Panc1 (cell line): Measurements from ENCODE around the gene XYLT1. TPM values are rescaled to one million over a fixed set of nuclear protein-coding genes. Genes with fewer than 3 reads are reported as not detected.

Experiments
- ATAC-seq: fragments of 200-7000 bp; cut with Tn5 transposase; 2 replicates; pipeline ENCODE4 v1.9.1; 2020; ENCODE audit warnings: mild to moderate bottlenecking, moderate library complexity
- BruUV-seq: library from RNA; stranded (reverse); fragments of 400-500 nt; replicated peaks from 2 replicates; lab custom pipeline; 2021; lab: Mats Ljungman, UMichigan
- CTCF ChIA-PET: fragments of 300-600 bp; sonication (Branson Sonifier 250); formaldehyde crosslinking; loops from one replicate; lab custom pipeline; 2022; ENCODE audit warnings: antibody characterized with exemption; lab: Charles Lee
- POLR2A ChIA-PET: fragments of 300-600 bp; sonication (Branson Sonifier 250); formaldehyde crosslinking; loops from one replicate; lab custom pipeline; 2022; ENCODE audit warnings: antibody characterized with exemption; lab: Charles Lee
- DNase-seq: peaks from one replicate; pipeline ENCODE4 v3.0.0-alpha.2; 2010; ENCODE audit warnings: low read depth, low spot score
- H3K27ac ChIP-seq: 2 replicates; pipeline ENCODE4 v1.5.1; 2011; ENCODE audit warnings: mild to moderate bottlenecking, low read length, inconsistent platforms
- H3K27me3 ChIP-seq: fragments of 200-500 bp; sonication (Bioruptor generic); 2 replicates; pipeline ENCODE4 v1.6.0; 2014; ENCODE audit warnings: low read length, inconsistent platforms; ENCODE audit not compliant: control insufficient read depth, insufficient read depth
- H3K36me3 ChIP-seq: fragments of 200-500 bp; sonication (Bioruptor generic); 2 replicates; pipeline ENCODE4 v1.5.1; 2014; ENCODE audit warnings: inconsistent platforms, mild to moderate bottlenecking, low read length, moderate library complexity; ENCODE audit not compliant: control insufficient read depth, insufficient read depth
- H3K4me1 ChIP-seq: 2 replicates; pipeline ENCODE4 v1.5.1; 2011; ENCODE audit warnings: inconsistent platforms, mild to moderate bottlenecking, low read length, moderate library complexity; ENCODE audit not compliant: control insufficient read depth, insufficient read depth
- H3K4me3 ChIP-seq, 2 experiments: 2 replicates each; pipeline ENCODE4 v1.5.1; 2011 to 2012; ENCODE audit warnings: low read depth in 2 of 2, low read length in 2 of 2, mild to moderate bottlenecking in 2 of 2, inconsistent platforms in 1 of 2, moderate library complexity in 1 of 2
- H3K9me3 ChIP-seq: fragments of 200-500 bp; sonication (Bioruptor generic); 2 replicates; pipeline ENCODE4 v1.5.1; 2014; ENCODE audit warnings: low read depth, mild to moderate bottlenecking, inconsistent platforms, low read length, moderate library complexity; ENCODE audit not compliant: control insufficient read depth, insufficient read depth
- POLR2AphosphoS5 ChIP-seq: IDR thresholded peaks from 2 replicates; pipeline ENCODE4 v1.6.1; 2012; ENCODE audit warnings: mild to moderate bottlenecking, low read depth, low read length, moderate library complexity
- SIN3A ChIP-seq: IDR thresholded peaks from 2 replicates; pipeline ENCODE4 v1.6.1; 2012; ENCODE audit warnings: low read depth, mild to moderate bottlenecking, low read length, moderate library complexity, borderline replicate concordance; ENCODE audit not compliant: insufficient read depth
- TCF7L2 ChIP-seq: IDR thresholded peaks from 2 replicates; pipeline ENCODE4 v1.6.1; 2011; ENCODE audit warnings: mild to moderate bottlenecking, low read depth, low read length, inconsistent platforms
- in situ Hi-C: cut with HindIII; loops from 2 replicates; pipeline ENCODE4 v1.10.0; 2016; ENCODE audit warnings: low sequenced_read_pairs, low pct_unique_long_range_greater_than_20kb
- intact Hi-C: fragments of 100-400 bp; cut with micrococcal nuclease; formaldehyde crosslinking; loops from one replicate; pipeline ENCODE4 v1.10.0; 2022; ENCODE audit not compliant: unreplicated experiment
- total RNA-seq: library from RNA; stranded (reverse); gene quantifications from one replicate; pipeline ENCODE4 v1.2.1, GENCODE V29; 2021; ENCODE audit not compliant: unreplicated experiment
- TF ChIP-seq, protein P1 (sequence below): fragments of 450-650 bp; IDR thresholded peaks from 2 replicates; pipeline ENCODE4 v1.5.1; 2017; ENCODE audit warnings: mild to moderate bottlenecking
- TF ChIP-seq, protein P2 (sequence below), 2 experiments: IDR thresholded peaks; 2 replicates each; pipeline ENCODE4 v1.6.1; 2011 to 2012; ENCODE audit warnings: low read depth in 2 of 2, control low read depth in 1 of 2, low read length in 1 of 2, mild to moderate bottlenecking in 1 of 2, moderate library complexity in 1 of 2; ENCODE audit not compliant: insufficient read depth in 1 of 2

Gene XYLT1
- total RNA-seq, 1 experiment from 2014 or later, result 0.62 TPM

DNA sequence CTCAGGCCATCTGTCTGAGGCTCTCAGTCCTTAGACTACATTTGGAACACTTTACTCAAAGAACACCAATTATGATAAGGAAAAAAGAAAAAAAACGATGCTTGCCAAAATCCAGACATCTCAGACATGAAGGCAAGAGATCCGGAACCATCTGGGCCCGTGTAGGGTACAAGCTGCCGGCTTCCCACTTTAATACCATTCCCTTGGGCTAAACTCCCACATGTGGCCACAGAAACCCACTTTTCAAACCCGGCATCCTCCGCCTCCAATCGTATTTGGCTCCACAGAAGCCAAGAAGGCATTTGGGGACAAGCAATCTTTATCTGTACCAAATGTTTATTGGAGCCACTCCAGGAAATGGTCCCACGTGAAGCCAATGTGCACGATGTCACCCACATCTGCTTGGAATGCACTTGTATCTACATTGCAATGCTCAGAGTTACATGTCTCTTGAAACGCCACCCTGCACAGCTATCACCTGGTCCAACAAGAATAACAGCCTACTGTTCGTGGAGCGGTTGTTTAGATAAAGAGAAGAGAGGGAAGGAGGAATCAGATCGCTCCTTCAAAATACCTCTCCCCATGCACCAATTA is 33.5 kb downstream of the XYLT1 start:
- Histone ChIP-seq H3K9me3 (no peaks in the 10 kb centered on the region), H3K27me3 (peaks cover 4% of the 10 kb centered on the region; the same call in 1 of the 2 replicates), H3K27ac (no peak overlapping the region), H3K4me3 (no peak overlapping the region), H3K36me3 (no peaks in the 10 kb centered on the region), H3K4me1 (no peaks in the 10 kb centered on the region)
- POLR2A ChIA-PET, result no interaction called here
- in situ Hi-C loops (no loop called here), intact Hi-C loops (no loop called here)
- no peak for ATAC-seq
- DNase-seq, result no peak
- TF ChIP-seq SIN3A (no peak), POLR2AphosphoS5 (no peak), TCF7L2 (no peak)
- TF ChIP-seq, protein P1, sequence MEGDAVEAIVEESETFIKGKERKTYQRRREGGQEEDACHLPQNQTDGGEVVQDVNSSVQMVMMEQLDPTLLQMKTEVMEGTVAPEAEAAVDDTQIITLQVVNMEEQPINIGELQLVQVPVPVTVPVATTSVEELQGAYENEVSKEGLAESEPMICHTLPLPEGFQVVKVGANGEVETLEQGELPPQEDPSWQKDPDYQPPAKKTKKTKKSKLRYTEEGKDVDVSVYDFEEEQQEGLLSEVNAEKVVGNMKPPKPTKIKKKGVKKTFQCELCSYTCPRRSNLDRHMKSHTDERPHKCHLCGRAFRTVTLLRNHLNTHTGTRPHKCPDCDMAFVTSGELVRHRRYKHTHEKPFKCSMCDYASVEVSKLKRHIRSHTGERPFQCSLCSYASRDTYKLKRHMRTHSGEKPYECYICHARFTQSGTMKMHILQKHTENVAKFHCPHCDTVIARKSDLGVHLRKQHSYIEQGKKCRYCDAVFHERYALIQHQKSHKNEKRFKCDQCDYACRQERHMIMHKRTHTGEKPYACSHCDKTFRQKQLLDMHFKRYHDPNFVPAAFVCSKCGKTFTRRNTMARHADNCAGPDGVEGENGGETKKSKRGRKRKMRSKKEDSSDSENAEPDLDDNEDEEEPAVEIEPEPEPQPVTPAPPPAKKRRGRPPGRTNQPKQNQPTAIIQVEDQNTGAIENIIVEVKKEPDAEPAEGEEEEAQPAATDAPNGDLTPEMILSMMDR, result no peak
- TF ChIP-seq, protein P2, sequence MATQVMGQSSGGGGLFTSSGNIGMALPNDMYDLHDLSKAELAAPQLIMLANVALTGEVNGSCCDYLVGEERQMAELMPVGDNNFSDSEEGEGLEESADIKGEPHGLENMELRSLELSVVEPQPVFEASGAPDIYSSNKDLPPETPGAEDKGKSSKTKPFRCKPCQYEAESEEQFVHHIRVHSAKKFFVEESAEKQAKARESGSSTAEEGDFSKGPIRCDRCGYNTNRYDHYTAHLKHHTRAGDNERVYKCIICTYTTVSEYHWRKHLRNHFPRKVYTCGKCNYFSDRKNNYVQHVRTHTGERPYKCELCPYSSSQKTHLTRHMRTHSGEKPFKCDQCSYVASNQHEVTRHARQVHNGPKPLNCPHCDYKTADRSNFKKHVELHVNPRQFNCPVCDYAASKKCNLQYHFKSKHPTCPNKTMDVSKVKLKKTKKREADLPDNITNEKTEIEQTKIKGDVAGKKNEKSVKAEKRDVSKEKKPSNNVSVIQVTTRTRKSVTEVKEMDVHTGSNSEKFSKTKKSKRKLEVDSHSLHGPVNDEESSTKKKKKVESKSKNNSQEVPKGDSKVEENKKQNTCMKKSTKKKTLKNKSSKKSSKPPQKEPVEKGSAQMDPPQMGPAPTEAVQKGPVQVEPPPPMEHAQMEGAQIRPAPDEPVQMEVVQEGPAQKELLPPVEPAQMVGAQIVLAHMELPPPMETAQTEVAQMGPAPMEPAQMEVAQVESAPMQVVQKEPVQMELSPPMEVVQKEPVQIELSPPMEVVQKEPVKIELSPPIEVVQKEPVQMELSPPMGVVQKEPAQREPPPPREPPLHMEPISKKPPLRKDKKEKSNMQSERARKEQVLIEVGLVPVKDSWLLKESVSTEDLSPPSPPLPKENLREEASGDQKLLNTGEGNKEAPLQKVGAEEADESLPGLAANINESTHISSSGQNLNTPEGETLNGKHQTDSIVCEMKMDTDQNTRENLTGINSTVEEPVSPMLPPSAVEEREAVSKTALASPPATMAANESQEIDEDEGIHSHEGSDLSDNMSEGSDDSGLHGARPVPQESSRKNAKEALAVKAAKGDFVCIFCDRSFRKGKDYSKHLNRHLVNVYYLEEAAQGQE (IDR thresholded peaks at IDR 0.05; ENCODE audit: insufficient read depth in 1 of 2, low read depth in 2 of 2, low read length in 1 of 2), result no peak
- no TSS peak for BruUV-seq
- CTCF ChIA-PET, result no interaction called here

DNA sequence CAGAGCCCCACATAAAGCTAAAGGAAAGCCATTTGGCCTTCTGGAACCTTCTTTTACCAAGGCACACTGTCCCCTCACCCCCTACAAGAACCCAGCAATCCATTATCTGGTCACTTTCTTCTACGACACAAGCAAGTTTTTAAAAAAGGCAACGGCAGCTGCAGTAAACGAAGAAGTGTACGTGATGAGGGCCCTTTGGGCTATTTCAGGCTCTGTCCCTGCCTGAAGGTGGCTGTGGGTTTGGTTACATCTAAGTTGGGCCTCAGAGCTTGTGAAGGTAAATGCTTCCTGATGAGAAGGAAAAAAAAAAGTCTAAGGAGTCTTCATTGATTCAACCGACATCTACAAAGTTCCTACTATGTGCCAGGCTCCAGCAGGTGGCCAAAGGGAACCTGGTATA is 35.4 kb downstream of the XYLT1 start:
- H3K9me3 ChIP-seq, result no peaks in the 10 kb centered on the region
- H3K4me3 ChIP-seq, result no peak overlapping the region
- ChIA-PET CTCF (no interaction called here), POLR2A (no interaction called here)
- no TSS peak for BruUV-seq
- DNase-seq (no peak), ATAC-seq (no peak)
- TF ChIP-seq TCF7L2, result no peak
- H3K36me3 ChIP-seq, result no peaks in the 10 kb centered on the region
- no peak overlapping the region for H3K27ac ChIP-seq
- H3K27me3 ChIP-seq, result peaks cover 4% of the 10 kb centered on the region; the same call in 1 of the 2 replicates
- intact Hi-C loops (no loop called here), in situ Hi-C loops (no loop called here)
- H3K4me1 ChIP-seq, result no peaks in the 10 kb centered on the region

DNA sequence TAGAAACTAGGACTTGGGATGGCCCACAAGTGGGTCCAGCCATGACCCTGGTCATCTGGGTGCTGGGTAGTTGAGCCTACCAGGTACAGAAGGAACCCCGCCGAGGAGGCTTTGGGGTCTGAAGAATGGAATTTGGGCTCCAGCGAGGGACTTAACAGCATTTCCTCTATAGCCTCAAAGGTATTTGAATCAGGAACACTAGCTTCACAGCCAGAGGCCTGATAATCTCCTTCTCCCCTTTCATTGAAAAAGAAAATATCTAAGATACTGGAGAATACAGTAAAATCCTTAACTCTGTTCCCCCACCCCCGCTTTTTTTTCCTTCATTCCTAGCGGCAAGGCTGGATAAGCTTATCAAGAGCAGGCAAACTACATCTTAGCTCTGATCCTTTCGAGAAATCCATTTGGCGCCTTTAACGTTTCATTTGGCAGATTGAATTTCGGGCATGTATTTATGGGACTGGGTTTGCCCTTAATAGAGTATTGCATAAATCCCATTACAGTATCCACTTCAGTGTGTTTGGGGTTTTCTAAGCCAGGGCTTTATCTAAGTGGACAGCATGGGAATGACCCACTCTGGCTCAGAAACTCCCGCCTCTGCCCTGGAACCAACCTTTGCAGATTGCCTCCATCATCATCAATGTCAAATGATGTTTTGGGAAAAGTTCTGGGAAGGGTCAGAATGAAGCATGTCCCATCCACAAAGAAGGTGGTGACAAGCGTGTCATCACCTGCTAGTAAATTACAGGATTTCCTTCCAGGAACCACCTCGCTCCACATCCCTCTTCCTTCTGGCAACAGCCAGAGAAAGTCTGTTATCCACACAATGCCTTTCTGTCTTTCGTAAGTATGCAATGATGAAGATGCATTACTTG is 36.9 kb downstream of the XYLT1 start:
- CTCF ChIA-PET, result no interaction called here
- Histone ChIP-seq H3K9me3 (no peaks in the 10 kb centered on the region), H3K4me3 (no peak overlapping the region), H3K27ac (no peak overlapping the region), H3K27me3 (peaks cover 4% of the 10 kb centered on the region; the same call in 1 of the 2 replicates), H3K36me3 (no peaks in the 10 kb centered on the region), H3K4me1 (no peaks in the 10 kb centered on the region)
- POLR2A ChIA-PET, result no interaction called here
- ATAC-seq, result no peak
- no TSS peak for BruUV-seq
- TF ChIP-seq, protein P2 (IDR thresholded peaks at IDR 0.05; ENCODE audit: insufficient read depth in 1 of 2, low read depth in 2 of 2, low read length in 1 of 2), result no peak
- TF ChIP-seq POLR2AphosphoS5, result no peak
- TF ChIP-seq TCF7L2, result no peak
- TF ChIP-seq SIN3A, result no peak
- TF ChIP-seq, protein P1, result no peak
- in situ Hi-C loops (no loop called here), intact Hi-C loops (no loop called here)
- DNase-seq, result no peak
